SK-N-SH (cell line): ENCODE results near the gene PRDM11. TPM values are rescaled to one million over a fixed set of nuclear protein-coding genes. Genes with fewer than 3 reads are reported as not detected.

ENCODE experiments used
- CTCF ChIA-PET: fragments of 300-600, 350-600 bp; formaldehyde crosslinking; extraction: SDS; loops from one replicate; lab custom pipeline; 2021; lab: Yijun Ruan, JAX
- POLR2A ChIA-PET: fragments of 350-600 bp; sonication (Branson Sonifier 250); formaldehyde crosslinking; extraction: SDS; loops from one replicate; lab custom pipeline; 2020; ENCODE audit warnings: antibody characterized with exemption, inconsistent platforms; lab: Yijun Ruan, JAX
- DNase-seq: peaks from one replicate; pipeline ENCODE4 v3.0.0; 2012
- H2AFZ ChIP-seq: fragments of 200-600 bp; sonication (generic); 2 replicates; pipeline ENCODE4 v1.8.1; 2016; ENCODE audit warnings: antibody characterized with exemption, mild to moderate bottlenecking, low read depth
- H3F3A ChIP-seq: fragments of 200-600 bp; sonication (generic); replicated peaks from 2 replicates; pipeline ENCODE3; 2016; ENCODE audit warnings: antibody characterized with exemption, mild to moderate bottlenecking; ENCODE audit not compliant: insufficient read depth
- H3K27ac ChIP-seq, 2 experiments: fragments of 200-500 bp in 1 of 2; fragments of 200-600 bp in 1 of 2; sonication (Bioruptor generic) in 1 of 2; sonication (generic), shearing (Covaris generic) in 1 of 2; 2 replicates each; pipeline versions ENCODE4 v1.5.1 to v1.6.1; 2014 to 2016; ENCODE audit warnings: low read depth in 2 of 2, inconsistent platforms in 1 of 2, low read length in 1 of 2, mild to moderate bottlenecking in 1 of 2, mixed read lengths in 1 of 2
- H3K27me3 ChIP-seq: fragments of 200-600 bp; sonication (generic), shearing (Covaris generic); 2 replicates; pipeline ENCODE4 v1.6.1; 2016; ENCODE audit warnings: mixed run types; ENCODE audit not compliant: insufficient read depth
- H3K36me3 ChIP-seq, 2 experiments: fragments of 200-500 bp in 1 of 2; fragments of 200-600 bp in 1 of 2; sonication (Bioruptor generic) in 1 of 2; sonication (generic) in 1 of 2; replicated peaks in 1 of 2; 2 replicates each; pipeline versions ENCODE3 to v1.5.1; 2014 to 2016; ENCODE audit warnings: low read length in 1 of 2, mild to moderate bottlenecking in 1 of 2; ENCODE audit not compliant: insufficient read depth in 2 of 2, control insufficient read depth in 1 of 2
- H3K4me1 ChIP-seq, 2 experiments: fragments of 200-500 bp in 1 of 2; fragments of 200-600 bp in 1 of 2; sonication (Bioruptor generic) in 1 of 2; sonication (generic), shearing (Covaris generic) in 1 of 2; 2 replicates each; pipeline versions ENCODE4 v1.5.1 to v1.6.1; 2014 to 2016; ENCODE audit warnings: low read depth in 1 of 2, low read length in 1 of 2, mixed run types in 1 of 2; ENCODE audit not compliant: insufficient read depth in 2 of 2, control insufficient read depth in 1 of 2
- H3K4me2 ChIP-seq: fragments of 200-600 bp; sonication (generic), shearing (Covaris generic); 2 replicates; pipeline ENCODE4 v1.6.1; 2017; ENCODE audit warnings: mixed run types
- H3K4me3 ChIP-seq, 2 experiments: fragments of 200-500 bp in 1 of 2; fragments of 200-600 bp in 1 of 2; sonication (Bioruptor generic) in 1 of 2; sonication (generic), shearing (Covaris generic) in 1 of 2; 2 replicates each; pipeline versions ENCODE4 v1.5.1 to v1.8.1; 2014 to 2016; ENCODE audit warnings: low read depth in 2 of 2, inconsistent platforms in 1 of 2, low read length in 1 of 2, mild to moderate bottlenecking in 1 of 2, mixed read lengths in 1 of 2, moderate library complexity in 1 of 2
- H3K79me2 ChIP-seq: fragments of 200-600 bp; sonication (generic); 2 replicates; pipeline ENCODE4 v1.8.1; 2017; ENCODE audit warnings: mild to moderate bottlenecking; ENCODE audit not compliant: insufficient read depth
- H3K9ac ChIP-seq: fragments of 200-600 bp; sonication (generic); 2 replicates; pipeline ENCODE4 v1.6.1; 2017; ENCODE audit warnings: mixed run types
- H3K9me2 ChIP-seq: fragments of 200-600 bp; sonication (generic); 2 replicates; pipeline ENCODE4 v1.6.1; 2017; ENCODE audit warnings: mixed run types
- H3K9me3 ChIP-seq: fragments of 200-600 bp; sonication (generic); 2 replicates; pipeline ENCODE4 v1.6.1; 2017; ENCODE audit warnings: mixed run types, mild to moderate bottlenecking, moderate library complexity
- H4K20me1 ChIP-seq: fragments of 200-600 bp; sonication (generic); 2 replicates; pipeline ENCODE4 v1.6.1; 2017; ENCODE audit warnings: mild to moderate bottlenecking, mixed run types; ENCODE audit not compliant: insufficient read depth
- CTCF ChIP-seq: fragments of 200-600 bp; sonication (generic); IDR thresholded peaks from 2 replicates; pipeline ENCODE4 v1.6.1; 2017; ENCODE audit warnings: antibody characterized with exemption, mild to moderate bottlenecking, moderate library complexity
- EP300 ChIP-seq, 2 experiments: IDR thresholded peaks; 2 replicates each; pipeline versions ENCODE4 v1.4.0 to v1.6.1; 2012; ENCODE audit warnings: borderline replicate concordance in 1 of 2, low read depth in 1 of 2, low read length in 1 of 2
- EZH2phosphoT487 ChIP-seq: fragments of 200-600 bp; sonication (generic); IDR thresholded peaks from 2 replicates; pipeline ENCODE4 v1.6.1; 2017; ENCODE audit warnings: low read depth, mixed run types, mild to moderate bottlenecking, antibody characterized with exemption, moderate library complexity, borderline replicate concordance
- FOXJ3 ChIP-seq: sonication (generic); formaldehyde crosslinking; IDR thresholded peaks from 2 replicates; pipeline ENCODE4 v1.5.1; 2020; ENCODE audit warnings: mild to moderate bottlenecking, missing genetic modification reagents
- FOXM1 ChIP-seq: IDR thresholded peaks from 2 replicates; pipeline ENCODE4 v1.4.0; 2012; ENCODE audit warnings: low read depth, mild to moderate bottlenecking
- GABPA ChIP-seq: IDR thresholded peaks from 2 replicates; pipeline ENCODE4 v1.4.0; 2012; ENCODE audit warnings: low read depth, mild to moderate bottlenecking
- GATA2 ChIP-seq: sonication (generic); formaldehyde crosslinking; IDR thresholded peaks from 2 replicates; pipeline ENCODE4 v1.5.0; 2020; ENCODE audit warnings: mild to moderate bottlenecking, missing genetic modification reagents
- IRF3 ChIP-seq: fragments of 150-350 bp; IDR thresholded peaks from 2 replicates; pipeline ENCODE4 v1.6.1; 2016; ENCODE audit warnings: mild to moderate bottlenecking, low read depth, low read length
- JUND ChIP-seq: IDR thresholded peaks from 2 replicates; pipeline ENCODE4 v1.4.0; 2012
- MXI1 ChIP-seq: IDR thresholded peaks from 2 replicates; pipeline ENCODE4 v1.6.1; 2012; ENCODE audit warnings: mild to moderate bottlenecking, low read depth, low read length, improper control_type of control experiment
- NRF1 ChIP-seq: IDR thresholded peaks from 2 replicates; pipeline ENCODE4 v1.6.1; 2012; ENCODE audit warnings: low read depth, mild to moderate bottlenecking, low read length
- POLR2AphosphoS5 ChIP-seq: IDR thresholded peaks from 2 replicates; pipeline ENCODE4 v1.6.1; 2012; ENCODE audit warnings: low read depth, low read length
- RAD21 ChIP-seq: IDR thresholded peaks from 2 replicates; pipeline ENCODE4 v1.6.1; 2012; ENCODE audit warnings: mild to moderate bottlenecking, low read length
- RXRA ChIP-seq: IDR thresholded peaks from 2 replicates; pipeline ENCODE4 v1.4.0; 2012; ENCODE audit warnings: low read depth, mild to moderate bottlenecking, borderline replicate concordance
- SMC3 ChIP-seq: IDR thresholded peaks from 2 replicates; pipeline ENCODE4 v1.6.1; 2012; ENCODE audit warnings: low read depth, low read length, improper control_type of control experiment
- TAF1 ChIP-seq: IDR thresholded peaks from 2 replicates; pipeline ENCODE4 v1.6.1; 2012; ENCODE audit warnings: low read depth, mild to moderate bottlenecking, low read length, moderate library complexity, borderline replicate concordance
- TCF12 ChIP-seq: IDR thresholded peaks from 2 replicates; pipeline ENCODE4 v1.4.0; 2012
- WGBS: methylation state at CpG from one replicate; pipeline ENCODE4 v1.1.6; 2017; ENCODE audit warnings: low lambda C conversion rate; 5-methylcytosine and 5-hydroxymethylcytosine counted together
- polyA plus RNA-seq, 3 experiments: library from polyadenylated mRNA; depleted of rRNA; stranded (reverse); fragments of >200 nt; gene quantifications; 2 replicates each; pipeline ENCODE4 v1.2.3, GENCODE V29; 2012
- TF ChIP-seq, protein P1 (sequence below): fragments of 150-350 bp; IDR thresholded peaks from 2 replicates; pipeline ENCODE4 v1.6.1; 2017; ENCODE audit warnings: antibody characterized with exemption, low read length, low read depth, borderline replicate concordance
- TF ChIP-seq, protein P2 (sequence below): IDR thresholded peaks from 2 replicates; pipeline ENCODE4 v1.4.0; 2012; ENCODE audit warnings: low read depth
- TF ChIP-seq, protein P3 (sequence below): IDR thresholded peaks from 2 replicates; pipeline ENCODE4; 2012

Gene PRDM11
- polyA plus RNA-seq, 1 of the 3 experiments (the other 2 are of a cell fraction), result 4.5 TPM

DNA sequence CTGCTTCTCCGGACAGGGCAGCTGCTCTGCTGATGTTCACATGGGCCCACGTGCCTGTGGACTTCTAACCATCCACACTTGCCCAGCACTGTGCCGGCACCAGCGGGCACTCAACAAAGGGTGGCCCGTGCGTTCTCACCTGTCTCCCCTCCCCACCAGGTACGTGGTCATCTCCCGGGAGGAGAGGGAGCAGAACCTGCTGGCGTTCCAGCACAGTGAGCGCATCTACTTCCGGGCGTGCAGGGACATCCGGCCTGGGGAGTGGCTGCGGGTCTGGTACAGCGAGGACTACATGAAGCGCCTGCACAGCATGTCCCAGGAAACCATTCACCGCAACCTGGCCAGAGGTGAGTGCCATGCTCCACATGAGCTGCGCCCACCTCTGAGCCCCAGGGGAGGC lies 73.0 kb downstream of the PRDM11 start:
- Histone ChIP-seq H3K9ac (no peak overlapping the region), H3K79me2 (no peaks in the 10 kb centered on the region), H3K36me3 (peaks cover 0 to 5% of the 10 kb centered on the region in 2 experiments), H2AFZ (no peak overlapping the region), H3K27me3 (no peaks in the 10 kb centered on the region), H3F3A (no peaks in the 10 kb centered on the region), H3K4me1 (no peaks in the 10 kb centered on the region), H3K4me3 (no peak overlapping the region), H3K4me2 (no peak overlapping the region), H4K20me1 (no peaks in the 10 kb centered on the region), H3K27ac (no peak overlapping the region), H3K9me2 (no peaks in the 10 kb centered on the region), H3K9me3 (no peaks in the 10 kb centered on the region)
- ChIA-PET CTCF (interaction anchor here (1.4 kb wide), 1 partner anchor 16 kb away, joined by 3 read pairs; no protein-coding TSS in a partner anchor), POLR2A (no interaction called here)
- no peak for TF ChIP-seq EZH2phosphoT487
- TF ChIP-seq JUND, result no peak
- TF ChIP-seq, protein P1, sequence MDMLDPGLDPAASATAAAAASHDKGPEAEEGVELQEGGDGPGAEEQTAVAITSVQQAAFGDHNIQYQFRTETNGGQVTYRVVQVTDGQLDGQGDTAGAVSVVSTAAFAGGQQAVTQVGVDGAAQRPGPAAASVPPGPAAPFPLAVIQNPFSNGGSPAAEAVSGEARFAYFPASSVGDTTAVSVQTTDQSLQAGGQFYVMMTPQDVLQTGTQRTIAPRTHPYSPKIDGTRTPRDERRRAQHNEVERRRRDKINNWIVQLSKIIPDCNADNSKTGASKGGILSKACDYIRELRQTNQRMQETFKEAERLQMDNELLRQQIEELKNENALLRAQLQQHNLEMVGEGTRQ, result no peak
- TF ChIP-seq, protein P2, sequence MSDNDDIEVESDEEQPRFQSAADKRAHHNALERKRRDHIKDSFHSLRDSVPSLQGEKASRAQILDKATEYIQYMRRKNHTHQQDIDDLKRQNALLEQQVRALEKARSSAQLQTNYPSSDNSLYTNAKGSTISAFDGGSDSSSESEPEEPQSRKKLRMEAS, result no peak
- 95% methylated on average over 15 of the region's 18 CpGs for WGBS
- DNase-seq, result no peak

DNA sequence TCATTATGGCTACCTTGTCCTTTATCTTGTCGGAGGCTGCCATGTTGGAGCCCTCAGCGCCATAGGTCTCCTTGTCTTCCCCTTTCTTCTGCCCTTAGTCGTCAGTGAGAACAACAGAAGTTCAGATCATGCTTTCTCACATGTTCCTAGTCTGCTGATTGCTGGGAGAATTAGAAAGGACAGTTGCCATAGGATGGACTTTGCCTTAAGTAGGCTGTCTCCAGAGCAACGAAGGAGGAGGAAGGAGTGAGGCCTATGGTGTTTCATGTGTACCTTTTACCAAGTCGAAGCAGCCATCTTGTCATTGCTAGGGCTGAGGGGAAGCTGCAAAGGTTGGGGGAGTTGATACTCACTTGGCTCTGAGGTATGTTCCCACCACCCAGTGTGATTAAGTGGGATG lies 77.1 kb downstream of the PRDM11 start:
- Histone ChIP-seq H3K36me3 (peaks cover 0 to 19% of the 10 kb centered on the region in 2 experiments), H3F3A (no peaks in the 10 kb centered on the region), H3K4me2 (no peak overlapping the region), H3K9ac (no peak overlapping the region), H3K79me2 (no peaks in the 10 kb centered on the region), H4K20me1 (no peaks in the 10 kb centered on the region), H3K4me3 (no peak overlapping the region), H3K27me3 (no peaks in the 10 kb centered on the region), H3K27ac (no peak overlapping the region), H3K9me3 (no peaks in the 10 kb centered on the region), H2AFZ (no peak overlapping the region), H3K9me2 (no peaks in the 10 kb centered on the region), H3K4me1 (no peaks in the 10 kb centered on the region)
- ChIA-PET POLR2A (no interaction called here), CTCF (interaction anchor here (1.0 to 3.9 kb wide), 3 partner anchors 10 to 113 kb away, joined by 3 to 29 read pairs (median 10); no protein-coding TSS in a partner anchor)
- DNase-seq, result no peak
- no peak for TF ChIP-seq POLR2AphosphoS5
- no peak for TF ChIP-seq EP300 (IDR thresholded peaks at IDR 0.05; ENCODE audit: borderline replicate concordance in 1 of 2, low read depth in 1 of 2, low read length in 1 of 2)
- TF ChIP-seq, protein P3, sequence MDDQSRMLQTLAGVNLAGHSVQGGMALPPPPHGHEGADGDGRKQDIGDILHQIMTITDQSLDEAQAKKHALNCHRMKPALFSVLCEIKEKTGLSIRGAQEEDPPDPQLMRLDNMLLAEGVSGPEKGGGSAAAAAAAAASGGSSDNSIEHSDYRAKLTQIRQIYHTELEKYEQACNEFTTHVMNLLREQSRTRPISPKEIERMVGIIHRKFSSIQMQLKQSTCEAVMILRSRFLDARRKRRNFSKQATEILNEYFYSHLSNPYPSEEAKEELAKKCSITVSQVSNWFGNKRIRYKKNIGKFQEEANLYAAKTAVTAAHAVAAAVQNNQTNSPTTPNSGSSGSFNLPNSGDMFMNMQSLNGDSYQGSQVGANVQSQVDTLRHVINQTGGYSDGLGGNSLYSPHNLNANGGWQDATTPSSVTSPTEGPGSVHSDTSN, result no peak
- TF ChIP-seq FOXJ3 (CRISPR knock-in tag), result no peak
- TF ChIP-seq JUND, result no peak
- TF ChIP-seq GATA2 (CRISPR knock-in tag), result no peak
- TF ChIP-seq SMC3, result no peak
- TF ChIP-seq, protein P2, result no peak
- TF ChIP-seq TCF12, result no peak
- no peak for TF ChIP-seq RXRA
- no peak for TF ChIP-seq NRF1
- no peak for TF ChIP-seq IRF3
- no peak for TF ChIP-seq CTCF
- no peak for TF ChIP-seq MXI1
- no peak for TF ChIP-seq TAF1
- no peak for TF ChIP-seq FOXM1
- TF ChIP-seq GABPA, result no peak
- TF ChIP-seq, protein P1, result no peak
- no peak for TF ChIP-seq RAD21
- WGBS, result 75% methylated on average over 5 of the region's 5 CpGs
